OCI-LY7 (cell line): ENCODE measurements around the gene CFAP119. TPM values are rescaled to one million over a fixed set of nuclear protein-coding genes. Genes with fewer than 3 reads are reported as not detected.

Experiments
- BruUV-seq: library from RNA; stranded (reverse); fragments of 400-500 nt; replicated peaks from 2 replicates; lab custom pipeline; 2021; lab: Mats Ljungman, UMichigan
- CTCF ChIA-PET: fragments of 300-600 bp; sonication (Branson Sonifier 250); formaldehyde crosslinking; loops from one replicate; lab custom pipeline; 2022; ENCODE audit warnings: antibody characterized with exemption; ENCODE audit not compliant: unreplicated experiment; lab: Charles Lee
- POLR2A ChIA-PET: fragments of 300-600 bp; sonication (Branson Sonifier 250); formaldehyde crosslinking; loops from one replicate; lab custom pipeline; 2022; ENCODE audit warnings: antibody characterized with exemption; lab: Charles Lee
- DNase-seq: peaks from one replicate; pipeline ENCODE4 v3.0.0-alpha.2; 2015; ENCODE audit warnings: low spot score
- H2AFZ ChIP-seq: fragments of 200-600 bp; sonication (generic), shearing (Covaris generic); 2 replicates; pipeline ENCODE4 v1.6.1; 2014; ENCODE audit warnings: mild to moderate bottlenecking, antibody characterized with exemption, low read length, moderate library complexity
- H3K27ac ChIP-seq: fragments of 200-600 bp; sonication (generic); 2 replicates; pipeline ENCODE4 v1.5.1; 2014; ENCODE audit warnings: mixed run types, low read depth, mild to moderate bottlenecking, moderate library complexity, low read length, inconsistent platforms; ENCODE audit not compliant: poor library complexity, severe bottlenecking
- H3K36me3 ChIP-seq: fragments of 200-600 bp; sonication (generic); 2 replicates; pipeline ENCODE4 v1.6.1; 2014; ENCODE audit warnings: mild to moderate bottlenecking, antibody characterized with exemption, low read length, moderate library complexity, mixed read lengths; ENCODE audit not compliant: insufficient read depth
- H3K4me1 ChIP-seq: fragments of 200-600 bp; sonication (generic); 2 replicates; pipeline ENCODE4 v1.5.1; 2014; ENCODE audit warnings: mild to moderate bottlenecking, low read length; ENCODE audit not compliant: insufficient read depth, poor library complexity, severe bottlenecking
- H3K4me2 ChIP-seq: fragments of 200-600 bp; sonication (generic); 2 replicates; pipeline ENCODE4 v1.6.1; 2014; ENCODE audit warnings: mild to moderate bottlenecking, low read length
- H3K4me3 ChIP-seq: fragments of 200-600 bp; sonication (generic); 2 replicates; pipeline ENCODE4 v1.5.1; 2014; ENCODE audit warnings: mild to moderate bottlenecking, low read depth, low read length; ENCODE audit not compliant: poor library complexity, severe bottlenecking
- H3K79me2 ChIP-seq: fragments of 200-600 bp; sonication (generic); 2 replicates; pipeline ENCODE4 v1.6.1; 2016; ENCODE audit warnings: low read depth, mild to moderate bottlenecking, low read length, moderate library complexity, mixed read lengths; ENCODE audit not compliant: insufficient read depth
- H3K9me2 ChIP-seq: fragments of 200-600 bp; sonication (generic); 2 replicates; pipeline ENCODE4 v1.6.1; 2016; ENCODE audit warnings: mild to moderate bottlenecking, low read length, mixed read lengths; ENCODE audit not compliant: insufficient read depth
- H3K9me3 ChIP-seq: fragments of 200-600 bp; sonication (generic); 2 replicates; pipeline ENCODE4 v1.6.1; 2014; ENCODE audit warnings: mild to moderate bottlenecking, mixed run types, low read length, mixed read lengths
- H4K20me1 ChIP-seq: fragments of 200-600 bp; sonication (generic); 2 replicates; pipeline ENCODE4 v1.6.1; 2014; ENCODE audit warnings: mild to moderate bottlenecking, antibody characterized with exemption, low read length, moderate library complexity, mixed read lengths; ENCODE audit not compliant: insufficient read depth
- CTCF ChIP-seq: fragments of 200-600 bp; sonication (generic); conservative IDR thresholded peaks from 2 replicates; pipeline ENCODE4 v1.5.1; 2014; ENCODE audit warnings: mild to moderate bottlenecking, antibody characterized with exemption, low read length, moderate library complexity, mixed read lengths
- EZH2phosphoT487 ChIP-seq: fragments of 200-600 bp; sonication (generic); IDR thresholded peaks from 2 replicates; pipeline ENCODE4 v1.6.1; 2018; ENCODE audit warnings: low read depth, borderline replicate concordance, mild to moderate bottlenecking, mixed run types, antibody characterized with exemption, low read length, moderate library complexity, mixed read lengths
- intact Hi-C: fragments of 100-400 bp; cut with micrococcal nuclease; formaldehyde crosslinking; loops from one replicate; pipeline ENCODE4 v1.10.0; 2022; ENCODE audit not compliant: unreplicated experiment
- total RNA-seq, 2 experiments: library from RNA; depleted of rRNA in 1 of 2; stranded (reverse); fragments of >200 nt in 1 of 2; shearing (Covaris generic) in 1 of 2; gene quantifications; 2 replicates each; pipeline ENCODE4 v1.2.3, GENCODE V29; 2014 to 2022

Gene CFAP119
- total RNA-seq, 2 experiments from 2014 or later = 25.0 to 27.4 TPM

GRCh38 chr16:30748634-30749445 is 13.0 kb downstream of the CFAP119 start:
- no peaks in the 10 kb centered on the region for H3K9me3 ChIP-seq
- peak; percentile 25 for DNase-seq
- POLR2A ChIA-PET = interaction anchor here (0.5 to 1.3 kb wide), 7 partner anchors 11 to 32 kb away, joined by 3 to 6 read pairs (median 3); partner anchors contain the start of gene RNF40
- no TSS peak for BruUV-seq
- CTCF ChIA-PET = interaction anchor here (0.5 to 1.2 kb wide), 2 partner anchors 29 to 193 kb away, joined by 3 to 5 read pairs; no protein-coding TSS in a partner anchor
- peaks cover 15% of the 10 kb centered on the region for H3K4me1 ChIP-seq
- H2AFZ ChIP-seq = no peak overlapping the region
- 0 out of 2 replicates have a peak, but pooled peaks cover 4% of the 10 kb centered on the region for H4K20me1 ChIP-seq
- H3K4me2 ChIP-seq = peak overlapping the region; percentile 82
- H3K36me3 ChIP-seq = peaks cover 46% of the 10 kb centered on the region
- H3K9me2 ChIP-seq = no peaks in the 10 kb centered on the region
- no peak overlapping the region for H3K27ac ChIP-seq
- intact Hi-C loops = loop anchor here (1.0 to 2.0 kb wide), 3 partner anchors 14 to 65 kb away; partner anchors contain the start of genes CFAP119 and RNF40
- peak overlapping the region; percentile 87 for H3K4me3 ChIP-seq
- TF ChIP-seq EZH2phosphoT487 (no peak), CTCF (no peak)
- H3K79me2 ChIP-seq = peaks cover 13% of the 10 kb centered on the region

GRCh38 chr16:30747799-30748633 is 13.8 kb downstream of the CFAP119 start, which contains the start of gene PHKG2:
PHKG2 (plus strand) TSS chr16:30748425; CDS start chr16:30748821, 396 bp downstream.
- BruUV-seq = no TSS peak
- peak; percentile 99 for DNase-seq
- TF ChIP-seq EZH2phosphoT487 = no peak
- no peak for TF ChIP-seq CTCF
- peak within 1 kb of the TSS; percentile 76 for H2AFZ ChIP-seq
- H4K20me1 ChIP-seq = 0 out of 2 replicates have a peak, but pooled peaks cover 4% of the 10 kb centered on the region
- peaks cover 44% of the 10 kb centered on the region for H3K36me3 ChIP-seq
- intact Hi-C loops = loop anchor here (1.0 to 2.0 kb wide), 3 partner anchors 15 to 66 kb away; partner anchors contain the start of genes CFAP119 and RNF40
- H3K27ac ChIP-seq = peak within 1 kb of the TSS; percentile 40
- no peaks in the 10 kb centered on the region for H3K9me3 ChIP-seq
- H3K4me2 ChIP-seq = peak within 1 kb of the TSS; percentile 82
- peaks cover 13% of the 10 kb centered on the region for H3K79me2 ChIP-seq
- CTCF ChIA-PET = interaction anchor here (1.2 to 1.5 kb wide), 2 partner anchors 51 to 194 kb away, joined by 3 to 4 read pairs; no protein-coding TSS in a partner anchor
- peaks cover 15% of the 10 kb centered on the region for H3K4me1 ChIP-seq
- H3K9me2 ChIP-seq = no peaks in the 10 kb centered on the region
- peak within 1 kb of the TSS; percentile 87 for H3K4me3 ChIP-seq
- POLR2A ChIA-PET = interaction anchor here (0.5 to 1.5 kb wide), 13 partner anchors 11 to 69 kb away, joined by 3 to 6 read pairs (median 3); partner anchors contain the start of gene RNF40
